ENCODE results near the gene ZNF277.

GRCh38 chr7:112359086-112359485, 152.6 kb downstream of the ZNF277 start:
- no peak for TF ChIP-seq CTCF (IDR thresholded peaks at IDR 0.05)
- TF ChIP-seq POLR2A (IDR thresholded peaks at IDR 0.05) = no peak
